Ishikawa (cell line): ENCODE results near the gene STOML2.

Source experiments
- CEBPB ChIP-seq: IDR thresholded peaks from 2 replicates; pipeline ENCODE4 v1.6.1; 2012
- CREB1 ChIP-seq: IDR thresholded peaks from 2 replicates; pipeline ENCODE4 v1.6.1; 2012; ENCODE audit warnings: low read depth
- EGR1 ChIP-seq: IDR thresholded peaks from 2 replicates; pipeline ENCODE4 v1.6.1; 2012
- EP300 ChIP-seq: IDR thresholded peaks from 2 replicates; pipeline ENCODE4 v1.6.1; 2012; ENCODE audit warnings: borderline replicate concordance
- TAF1 ChIP-seq: IDR thresholded peaks from 2 replicates; pipeline ENCODE4 v1.6.1; 2012; ENCODE audit warnings: low read depth, mild to moderate bottlenecking
- TEAD4 ChIP-seq: IDR thresholded peaks from 2 replicates; pipeline ENCODE4 v1.6.1; 2012
- TF ChIP-seq, protein P1 (sequence below): IDR thresholded peaks from 2 replicates; pipeline ENCODE4 v1.6.1; 2012
- TF ChIP-seq, protein P2 (sequence below): IDR thresholded peaks from 2 replicates; pipeline ENCODE4 v1.6.1; 2012; ENCODE audit warnings: low read depth, mild to moderate bottlenecking

DNA sequence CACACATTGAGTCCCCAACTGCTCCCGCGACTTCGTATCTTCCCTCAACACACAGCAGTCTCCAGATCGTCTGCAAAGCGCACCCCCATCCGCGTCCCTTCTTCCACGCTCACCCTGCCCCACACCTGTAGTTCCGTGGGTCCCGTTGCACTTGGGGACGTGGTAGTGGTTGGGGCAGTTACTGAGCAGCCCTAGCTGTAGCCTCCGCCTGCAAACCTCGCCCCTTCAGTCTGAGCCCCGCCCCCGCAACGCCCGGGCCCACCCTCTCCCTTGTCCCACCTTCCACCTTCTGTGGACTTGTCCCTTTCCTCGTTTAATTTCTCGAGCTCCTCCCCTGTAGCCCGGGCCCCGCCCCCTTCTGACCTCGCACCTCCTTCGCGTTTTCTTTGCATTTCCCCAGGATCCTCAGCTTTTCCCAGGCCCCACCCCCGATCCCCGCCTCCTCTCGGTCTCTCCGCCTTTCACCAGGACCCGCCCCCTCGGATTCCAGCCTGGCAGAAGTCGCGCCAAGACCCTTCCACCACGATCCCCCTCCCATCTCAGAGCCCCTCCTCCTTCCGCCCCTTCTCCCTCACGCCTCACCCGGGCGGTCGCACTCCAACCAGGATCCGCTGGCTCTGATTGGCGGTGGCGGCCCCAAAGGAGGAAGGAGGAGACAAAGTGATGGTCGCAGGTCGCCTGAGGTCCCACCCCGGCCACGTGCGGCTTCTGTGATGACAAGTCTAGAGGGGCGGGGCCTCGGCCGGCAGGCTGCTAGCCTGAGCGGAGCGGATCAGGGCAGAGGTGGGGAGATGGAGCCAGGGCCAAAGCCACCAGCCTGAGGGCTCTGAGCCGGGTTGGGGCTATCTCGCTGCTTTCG lies 13.0 kb upstream of the STOML2 start, which contains the start of gene ATOSB:
- TF ChIP-seq CREB1 (no peak), TAF1 (no peak), CEBPB (no peak), EGR1 (peak; percentile 67), TEAD4 (no peak), EP300 (no peak)
- TF ChIP-seq, protein P1, sequence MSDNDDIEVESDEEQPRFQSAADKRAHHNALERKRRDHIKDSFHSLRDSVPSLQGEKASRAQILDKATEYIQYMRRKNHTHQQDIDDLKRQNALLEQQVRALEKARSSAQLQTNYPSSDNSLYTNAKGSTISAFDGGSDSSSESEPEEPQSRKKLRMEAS, result peak; percentile 92
- TF ChIP-seq, protein P2, sequence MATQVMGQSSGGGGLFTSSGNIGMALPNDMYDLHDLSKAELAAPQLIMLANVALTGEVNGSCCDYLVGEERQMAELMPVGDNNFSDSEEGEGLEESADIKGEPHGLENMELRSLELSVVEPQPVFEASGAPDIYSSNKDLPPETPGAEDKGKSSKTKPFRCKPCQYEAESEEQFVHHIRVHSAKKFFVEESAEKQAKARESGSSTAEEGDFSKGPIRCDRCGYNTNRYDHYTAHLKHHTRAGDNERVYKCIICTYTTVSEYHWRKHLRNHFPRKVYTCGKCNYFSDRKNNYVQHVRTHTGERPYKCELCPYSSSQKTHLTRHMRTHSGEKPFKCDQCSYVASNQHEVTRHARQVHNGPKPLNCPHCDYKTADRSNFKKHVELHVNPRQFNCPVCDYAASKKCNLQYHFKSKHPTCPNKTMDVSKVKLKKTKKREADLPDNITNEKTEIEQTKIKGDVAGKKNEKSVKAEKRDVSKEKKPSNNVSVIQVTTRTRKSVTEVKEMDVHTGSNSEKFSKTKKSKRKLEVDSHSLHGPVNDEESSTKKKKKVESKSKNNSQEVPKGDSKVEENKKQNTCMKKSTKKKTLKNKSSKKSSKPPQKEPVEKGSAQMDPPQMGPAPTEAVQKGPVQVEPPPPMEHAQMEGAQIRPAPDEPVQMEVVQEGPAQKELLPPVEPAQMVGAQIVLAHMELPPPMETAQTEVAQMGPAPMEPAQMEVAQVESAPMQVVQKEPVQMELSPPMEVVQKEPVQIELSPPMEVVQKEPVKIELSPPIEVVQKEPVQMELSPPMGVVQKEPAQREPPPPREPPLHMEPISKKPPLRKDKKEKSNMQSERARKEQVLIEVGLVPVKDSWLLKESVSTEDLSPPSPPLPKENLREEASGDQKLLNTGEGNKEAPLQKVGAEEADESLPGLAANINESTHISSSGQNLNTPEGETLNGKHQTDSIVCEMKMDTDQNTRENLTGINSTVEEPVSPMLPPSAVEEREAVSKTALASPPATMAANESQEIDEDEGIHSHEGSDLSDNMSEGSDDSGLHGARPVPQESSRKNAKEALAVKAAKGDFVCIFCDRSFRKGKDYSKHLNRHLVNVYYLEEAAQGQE, result no peak
